Activated T-helper 1 cell treated with anti-CD3 and anti-CD28 coated beads, Interleukin-12 subunit alpha, Interleukin-12 subunit beta, Interleukin-2, Interleukin-4 antibody, amounts not matched to agents 30 ng/mL and 10 ng/mL and 1 ng/mL, durations not matched to agents 14 hours and 24 hours and 36 hours (primary cell): ENCODE measurements around the gene ANKS1B. TPM values are rescaled to one million over a fixed set of nuclear protein-coding genes. Genes with fewer than 3 reads are reported as not detected.
"Not testable (repeated sequence)": the region's sequence is repeated elsewhere in the genome, so short reads cannot be mapped to it uniquely, and the experiment has no call there.

ENCODE experiments used
- DNase-seq: peaks from one replicate; pipeline ENCODE4 v3.0.0; 2021; ENCODE audit warnings: low spot score
- H3K27ac Mint-ChIP-seq: one replicate; pipeline ENCODE4 v1.8.0; 2021; ENCODE audit warnings: mild to moderate bottlenecking, mixed read lengths
- H3K27me3 Mint-ChIP-seq: one replicate; pipeline ENCODE4 v1.8.0; 2022; ENCODE audit warnings: mild to moderate bottlenecking, moderate library complexity, mixed read lengths; ENCODE audit not compliant: insufficient read depth
- H3K36me3 Mint-ChIP-seq: one replicate; pipeline ENCODE4 v1.8.0; 2021; ENCODE audit warnings: low read depth, mixed read lengths
- H3K4me1 Mint-ChIP-seq: one replicate; pipeline ENCODE4 v1.8.0; 2021; ENCODE audit warnings: low read depth, mixed read lengths
- H3K4me3 Mint-ChIP-seq: one replicate; pipeline ENCODE4 v1.8.0; 2021; ENCODE audit warnings: mild to moderate bottlenecking, moderate library complexity, mixed read lengths
- H3K9me3 Mint-ChIP-seq: one replicate; pipeline ENCODE4 v1.8.0; 2021; ENCODE audit warnings: mixed read lengths
- intact Hi-C: fragments of 100-400 bp; cut with micrococcal nuclease; formaldehyde crosslinking; loops from one replicate; pipeline ENCODE4 v1.15.1; 2024
- total RNA-seq: library from RNA; stranded (reverse); gene quantifications from 2 replicates; pipeline ENCODE4 v1.2.3, GENCODE V29; 2022

ANKS1B gene
- total RNA-seq, 1 donor from 2014 or later = 2.8 TPM

- DNase-seq = no peak
- H3K27me3 Mint-ChIP-seq = no peaks in the 10 kb centered on the region
- H3K4me1 Mint-ChIP-seq = no peaks in the 10 kb centered on the region
- no peaks in the 10 kb centered on the region for H3K36me3 Mint-ChIP-seq
- intact Hi-C loops = no loop called here
- no peak overlapping the region for H3K27ac Mint-ChIP-seq
- peaks cover 5% of the 10 kb centered on the region for H3K9me3 Mint-ChIP-seq
- no peak overlapping the region for H3K4me3 Mint-ChIP-seq
These were observed 289.7 kb downstream of the ANKS1B start for GRCh38 chr12:99695050-99695449.

GRCh38 chr12:99686142-99686541 is 298.6 kb downstream of the ANKS1B start:
- H3K4me1 Mint-ChIP-seq = no peaks in the 10 kb centered on the region
- H3K27ac Mint-ChIP-seq = no peak overlapping the region
- H3K4me3 Mint-ChIP-seq = no peak overlapping the region
- peaks cover 4% of the 10 kb centered on the region for H3K9me3 Mint-ChIP-seq
- H3K27me3 Mint-ChIP-seq = no peaks in the 10 kb centered on the region
- H3K36me3 Mint-ChIP-seq = no peaks in the 10 kb centered on the region
- no peak for DNase-seq
- intact Hi-C loops = no loop called here

DNA sequence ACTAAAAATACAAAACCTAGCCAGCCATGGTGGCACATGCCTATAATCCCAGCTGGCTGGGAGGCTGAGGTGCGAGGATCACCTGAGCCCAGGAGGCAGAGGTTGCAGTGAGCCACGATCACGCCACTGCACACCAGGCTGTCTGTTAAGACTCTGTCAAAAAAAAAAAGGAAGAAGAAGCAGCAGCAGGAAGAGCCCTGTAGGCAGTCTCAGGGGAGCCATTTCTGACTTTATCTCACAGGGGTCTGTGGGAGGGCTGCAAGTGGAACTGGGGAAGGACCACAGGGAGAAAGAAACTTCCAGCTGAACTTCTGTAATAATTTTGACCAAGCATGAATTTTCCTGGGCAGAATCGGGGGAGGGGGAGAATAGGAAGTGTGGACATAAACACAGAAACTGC is 304.5 kb downstream of the ANKS1B start:
- intact Hi-C loops = no loop called here
- H3K4me1 Mint-ChIP-seq = no peaks in the 10 kb centered on the region

DNA sequence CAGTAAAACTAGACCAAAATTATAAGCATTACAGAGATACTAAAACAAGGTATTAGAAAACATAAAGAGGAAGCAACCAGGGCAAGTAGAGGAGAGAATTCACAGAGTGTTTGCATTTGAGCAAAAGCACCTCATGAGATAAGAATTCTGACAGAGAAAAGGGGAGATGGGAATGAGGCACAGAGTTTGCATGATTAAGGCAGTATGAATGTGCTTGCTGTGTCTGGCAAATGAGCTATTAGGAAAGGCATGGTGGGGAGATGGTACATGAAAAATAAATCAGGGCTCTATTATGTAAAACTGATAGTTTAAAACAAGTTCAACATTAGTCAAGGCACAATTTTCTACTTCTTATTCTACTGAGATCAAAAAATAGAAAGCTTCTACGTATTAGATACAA is 314.1 kb downstream of the ANKS1B start:
- no peak for DNase-seq
- H3K27ac Mint-ChIP-seq = no peak overlapping the region
- no peaks in the 10 kb centered on the region for H3K9me3 Mint-ChIP-seq
- no peaks in the 10 kb centered on the region for H3K4me1 Mint-ChIP-seq
- no peak overlapping the region for H3K4me3 Mint-ChIP-seq
- intact Hi-C loops = no loop called here
- no peaks in the 10 kb centered on the region for H3K36me3 Mint-ChIP-seq
- H3K27me3 Mint-ChIP-seq = no peaks in the 10 kb centered on the region

More for the DNA sequence above, 304.5 kb downstream of the ANKS1B start:
- Mint-ChIP-seq H3K36me3 (no peaks in the 10 kb centered on the region), H3K4me3 (no peak overlapping the region), H3K27ac (no peak overlapping the region), H3K9me3 (peaks cover 4% of the 10 kb centered on the region), H3K27me3 (no peaks in the 10 kb centered on the region)
- DNase-seq = no peak

DNA sequence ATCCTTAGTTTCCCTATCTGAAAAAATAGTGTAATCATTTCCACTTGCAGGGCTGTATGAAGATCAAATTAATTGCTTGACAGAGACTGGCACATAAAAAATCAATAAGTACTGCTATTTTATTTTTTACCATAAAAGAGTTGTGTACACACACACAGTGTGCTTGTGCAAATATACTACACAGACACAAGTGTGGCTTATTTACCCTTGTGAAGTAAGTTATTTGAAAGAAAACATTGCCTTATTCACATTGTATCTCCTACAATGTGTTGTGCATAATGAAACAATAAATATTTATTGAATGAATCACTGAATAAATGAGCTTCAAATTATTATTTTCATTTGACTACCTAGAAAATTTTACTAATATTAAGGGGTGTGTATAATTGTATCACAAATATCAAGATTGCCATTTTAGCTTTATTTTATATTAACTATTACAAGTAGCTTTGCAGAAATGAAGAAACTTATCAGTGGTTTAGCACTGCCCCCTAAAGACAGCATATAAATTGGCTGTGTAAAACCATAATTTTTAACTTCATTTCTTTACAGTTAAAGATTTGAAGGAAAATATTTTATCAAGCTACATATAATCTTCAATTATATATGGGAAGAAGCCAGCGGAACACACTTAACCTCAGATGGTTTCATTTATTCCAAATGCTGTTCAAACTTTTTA is 325.9 kb downstream of the ANKS1B start:
- no peak for DNase-seq
- H3K27me3 Mint-ChIP-seq = no peaks in the 10 kb centered on the region
- no peaks in the 10 kb centered on the region for H3K9me3 Mint-ChIP-seq
- no peaks in the 10 kb centered on the region for H3K4me1 Mint-ChIP-seq
- H3K36me3 Mint-ChIP-seq = no peaks in the 10 kb centered on the region
- H3K27ac Mint-ChIP-seq = no peak overlapping the region
- intact Hi-C loops = no loop called here
- H3K4me3 Mint-ChIP-seq = no peak overlapping the region

DNA sequence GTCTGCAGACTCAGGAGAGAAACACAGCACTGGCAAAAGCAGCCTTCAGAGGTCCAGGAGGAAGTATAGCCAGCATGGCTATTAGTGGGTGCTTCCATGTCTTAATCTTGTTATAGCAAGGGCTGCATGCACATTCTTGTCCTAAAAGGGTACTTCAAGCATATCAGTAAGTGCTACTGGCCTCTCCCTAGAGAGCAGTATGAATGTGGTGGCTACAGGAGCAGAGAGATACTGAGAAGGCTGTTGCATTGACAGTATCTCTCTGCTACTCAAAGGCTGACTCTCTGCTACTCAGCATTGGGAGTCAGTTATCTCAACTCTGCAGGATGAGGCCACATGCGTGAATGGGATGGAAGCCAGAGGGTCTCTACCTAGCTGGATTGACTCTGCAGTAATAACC is 335.2 kb downstream of the ANKS1B start:
- Mint-ChIP-seq H3K4me1 (no peaks in the 10 kb centered on the region), H3K27me3 (no peaks in the 10 kb centered on the region), H3K9me3 (no peaks in the 10 kb centered on the region), H3K4me3 (no peak overlapping the region), H3K27ac (no peak overlapping the region), H3K36me3 (no peaks in the 10 kb centered on the region)
- intact Hi-C loops = no loop called here
- DNase-seq = no peak

DNA sequence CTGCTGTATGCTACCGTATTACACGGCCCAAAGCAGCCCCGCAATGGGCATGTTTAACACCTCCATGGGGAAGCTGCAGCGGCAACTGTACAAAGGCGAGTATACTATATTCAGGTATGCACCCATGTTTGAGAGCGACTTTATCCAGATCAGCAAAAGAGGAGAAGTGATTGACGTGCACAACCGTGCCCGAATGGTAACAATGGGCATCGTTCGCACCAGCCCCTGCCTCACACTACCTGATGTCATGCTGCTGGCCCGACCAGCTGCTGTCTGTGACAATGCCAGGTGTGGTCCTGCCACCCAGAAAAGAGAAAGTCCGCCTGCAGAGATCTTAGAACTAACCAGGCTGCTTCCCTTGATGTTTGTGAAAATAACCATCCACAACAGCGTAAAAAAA is 336.6 kb downstream of the ANKS1B start:
- H3K4me3 Mint-ChIP-seq = no peak overlapping the region
- no peaks in the 10 kb centered on the region for H3K27me3 Mint-ChIP-seq
- no peak overlapping the region for H3K27ac Mint-ChIP-seq
- DNase-seq = no peak
- H3K9me3 Mint-ChIP-seq = no peaks in the 10 kb centered on the region
- no peaks in the 10 kb centered on the region for H3K36me3 Mint-ChIP-seq
- intact Hi-C loops = no loop called here
- no peaks in the 10 kb centered on the region for H3K4me1 Mint-ChIP-seq

DNA sequence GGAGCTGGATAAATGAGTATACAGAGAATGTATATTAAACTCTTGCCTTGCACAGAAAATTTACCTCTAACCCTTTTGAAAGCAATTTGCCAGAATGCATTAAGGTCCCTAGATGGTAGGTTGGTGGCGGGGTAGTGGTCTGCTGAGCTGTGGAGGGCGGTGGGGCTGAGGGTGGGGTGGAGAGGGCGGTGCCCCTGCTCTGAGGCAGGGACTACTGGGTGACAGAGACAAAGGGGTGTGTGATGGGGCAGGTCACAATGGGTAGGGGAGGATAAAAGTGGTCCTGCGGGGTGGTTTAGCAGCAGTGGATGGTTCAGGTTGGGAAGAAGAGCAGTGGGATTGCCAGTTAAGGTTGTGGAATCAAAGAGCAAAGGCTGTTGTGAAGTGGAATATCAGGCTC is 337.3 kb downstream of the ANKS1B start, which contains the start of gene GARIN6:
GARIN6 (plus strand) TSS at position 301 of the 400 bp plus-strand sequence. CDS start 422 bp downstream, outside the sequence.
- Mint-ChIP-seq H3K4me1 (no peaks in the 10 kb centered on the region), H3K9me3 (no peaks in the 10 kb centered on the region), H3K27ac (no peak within 1 kb of the TSS), H3K4me3 (no peak within 1 kb of the TSS), H3K36me3 (no peaks in the 10 kb centered on the region), H3K27me3 (no peaks in the 10 kb centered on the region)
- no peak for DNase-seq
- intact Hi-C loops = no loop called here

DNA sequence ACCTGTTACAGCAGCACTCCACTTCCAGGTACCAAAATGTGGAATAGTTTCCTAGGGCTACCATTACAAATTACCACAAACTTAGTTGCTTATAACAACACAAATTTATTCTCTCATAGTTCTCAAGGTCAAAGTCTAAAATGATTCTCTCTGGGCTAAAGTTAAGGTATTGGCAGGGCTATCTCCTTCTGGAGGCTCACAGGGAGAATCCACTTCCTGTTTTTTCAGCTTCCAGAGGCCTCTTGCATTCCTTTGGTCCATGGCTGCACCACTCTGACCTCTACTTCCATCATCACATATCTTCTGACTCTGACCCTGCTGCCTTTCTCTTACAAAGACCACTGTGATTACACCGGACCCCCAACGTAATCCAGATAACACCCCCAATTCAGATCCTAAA is 340.1 kb downstream of the ANKS1B start:
- H3K27me3 Mint-ChIP-seq = no peaks in the 10 kb centered on the region

DNA sequence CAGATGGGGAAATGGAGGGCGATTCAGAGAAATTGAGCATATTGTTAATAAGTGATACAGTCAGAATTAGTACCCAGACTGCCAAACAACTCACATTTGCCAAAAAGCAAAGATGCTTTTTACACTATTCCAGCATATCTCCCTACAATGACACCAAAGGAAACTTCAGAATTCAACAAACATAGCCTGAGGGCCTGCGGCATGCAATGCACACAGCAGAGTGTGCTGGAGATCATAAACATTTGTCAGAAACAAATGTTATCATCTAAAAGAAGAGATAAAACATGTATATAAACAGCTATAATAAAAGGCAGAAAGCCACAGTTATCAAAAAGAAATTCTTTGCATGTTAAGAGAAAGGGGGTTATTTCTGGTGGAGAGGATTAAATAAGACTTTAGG is 357.3 kb downstream of the ANKS1B start:
- H3K36me3 Mint-ChIP-seq = no peaks in the 10 kb centered on the region
- H3K9me3 Mint-ChIP-seq = no peaks in the 10 kb centered on the region
- no peaks in the 10 kb centered on the region for H3K27me3 Mint-ChIP-seq
- no peak for DNase-seq
- intact Hi-C loops = loop anchor here (10.0 kb wide), 1 partner anchor 243 kb away; no protein-coding TSS in a partner anchor
- no peak overlapping the region for H3K27ac Mint-ChIP-seq
- H3K4me3 Mint-ChIP-seq = no peak overlapping the region
- no peaks in the 10 kb centered on the region for H3K4me1 Mint-ChIP-seq

More for the DNA sequence above, 340.1 kb downstream of the ANKS1B start:
- no peaks in the 10 kb centered on the region for H3K36me3 Mint-ChIP-seq
- no peak overlapping the region for H3K27ac Mint-ChIP-seq
- H3K9me3 Mint-ChIP-seq = no peaks in the 10 kb centered on the region
- no peak for DNase-seq
- H3K4me3 Mint-ChIP-seq = no peak overlapping the region
- no peaks in the 10 kb centered on the region for H3K4me1 Mint-ChIP-seq
- intact Hi-C loops = no loop called here

- H3K27me3 Mint-ChIP-seq, H3K36me3 Mint-ChIP-seq, H3K4me1 Mint-ChIP-seq, H3K9me3 Mint-ChIP-seq, DNase-seq, H3K4me3 Mint-ChIP-seq, H3K27ac Mint-ChIP-seq: not testable (repeated sequence)
- intact Hi-C loops = loop anchor here (10.0 kb wide), 1 partner anchor 240 kb away; no protein-coding TSS in a partner anchor
These were observed 360.1 kb downstream of the ANKS1B start for GRCh38 chr12:99624591-99624990.

DNA sequence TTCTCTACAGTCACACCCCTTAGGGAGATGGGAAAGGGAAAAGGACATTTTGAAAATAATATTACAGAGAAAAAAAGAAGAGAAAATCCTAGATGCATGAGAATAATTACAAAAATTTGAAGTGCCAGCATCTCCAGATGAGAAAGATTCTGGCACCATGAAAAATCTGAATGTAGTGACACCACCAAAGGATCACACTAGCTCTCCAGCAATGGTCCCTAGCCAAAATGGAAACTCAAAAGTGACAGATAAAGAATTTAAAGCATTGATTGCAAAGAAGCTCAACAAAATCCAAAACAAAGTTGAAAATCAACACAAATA is 364.6 kb downstream of the ANKS1B start:
- H3K36me3 Mint-ChIP-seq = no peaks in the 10 kb centered on the region
- H3K4me3 Mint-ChIP-seq = no peak overlapping the region
- H3K4me1 Mint-ChIP-seq = no peaks in the 10 kb centered on the region
- DNase-seq = no peak
- no peak overlapping the region for H3K27ac Mint-ChIP-seq
- intact Hi-C loops = loop anchor here (1.0 to 10.0 kb wide), 2 partner anchors 235 to 577 kb away; no protein-coding TSS in a partner anchor
- H3K27me3 Mint-ChIP-seq = no peaks in the 10 kb centered on the region
- no peaks in the 10 kb centered on the region for H3K9me3 Mint-ChIP-seq

GRCh38 chr12:99619389-99620158 is 365.2 kb downstream of the ANKS1B start:
- Mint-ChIP-seq H3K36me3 (no peaks in the 10 kb centered on the region), H3K4me3 (no peak overlapping the region), H3K27me3 (no peaks in the 10 kb centered on the region), H3K27ac (no peak overlapping the region), H3K9me3 (no peaks in the 10 kb centered on the region), H3K4me1 (no peaks in the 10 kb centered on the region)
- intact Hi-C loops = loop anchor here (1.0 to 10.0 kb wide), 2 partner anchors 235 to 576 kb away; no protein-coding TSS in a partner anchor
- DNase-seq = no peak
